RWPE1 (cell line): ENCODE data around the gene GDPD3.

ENCODE experiments used
- CTCF ChIA-PET: fragments of 350-600 bp; sonication (Branson Sonifier 250); formaldehyde crosslinking; extraction: SDS; loops from one replicate; lab custom pipeline; 2021; lab: Yijun Ruan, JAX
- POLR2A ChIA-PET: fragments of 400-600 bp; formaldehyde crosslinking; extraction: SDS; loops from one replicate; lab custom pipeline; 2020; ENCODE audit warnings: antibody characterized with exemption; ENCODE audit not compliant: low non-redundant PET; lab: Yijun Ruan, JAX
- DNase-seq: peaks from one replicate; pipeline ENCODE4 v3.0.0; 2012; ENCODE audit warnings: low spot score
- H3K27ac ChIP-seq: fragments of 450-650 bp; 2 replicates; pipeline ENCODE4 v1.5.1; 2017
- TF ChIP-seq, protein P1 (sequence below): fragments of 450-650 bp; conservative IDR thresholded peaks from 2 replicates; pipeline ENCODE4 v1.5.1; 2017; ENCODE audit warnings: low read depth, mild to moderate bottlenecking

The GDPD3 gene

DNA sequence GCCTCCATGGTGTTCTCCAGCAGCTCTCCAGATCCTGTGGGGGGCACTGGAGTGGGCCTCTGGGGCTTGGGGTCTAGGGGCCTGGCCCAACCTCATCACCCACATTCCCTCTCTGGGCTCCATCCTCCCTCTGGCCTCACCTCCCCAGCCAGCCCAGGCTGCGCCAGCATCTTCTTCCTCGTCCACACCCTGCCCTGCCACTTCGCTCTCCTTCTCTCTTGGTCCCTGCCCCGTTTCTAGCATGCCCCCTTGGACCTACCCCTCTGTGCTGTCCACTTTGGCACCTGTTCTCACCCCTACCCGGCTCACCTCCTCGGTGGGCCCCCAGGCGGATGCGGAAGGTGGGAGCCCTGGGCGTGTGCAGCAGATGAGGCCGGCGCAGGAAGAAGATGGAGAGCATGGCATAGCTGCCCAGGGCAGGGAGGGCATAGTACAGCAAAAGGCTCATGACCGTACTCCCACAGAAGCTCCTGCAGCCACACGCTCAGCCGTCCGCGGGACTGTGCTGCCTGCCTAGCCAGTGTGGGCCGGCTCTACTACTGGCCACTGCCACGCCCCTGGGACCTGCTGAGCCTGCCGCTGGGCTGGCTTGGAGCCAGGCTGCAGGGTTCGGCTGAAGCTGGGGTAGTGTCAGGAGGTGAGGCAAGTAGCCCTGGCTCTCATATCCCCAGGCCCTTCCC, at the start of gene GDPD3:
GDPD3 (minus strand) TSS at position 507 of the 680 bp plus-strand sequence; CDS start at position 448, 59 bp downstream.
- DNase-seq, result no peak
- H3K27ac ChIP-seq, result peak within 1 kb of the TSS; percentile 65
- CTCF ChIA-PET, result interaction anchor here (0.5 to 2.7 kb wide), 4 partner anchors 8 to 73 kb away, joined by 3 to 11 read pairs (median 5); partner anchors contain the start of gene TBX6
- POLR2A ChIA-PET, result interaction anchor here (0.7 kb wide), 1 partner anchor 48 kb away, joined by 3 read pairs; the partner anchor contains the start of gene ALDOA
- TF ChIP-seq, protein P1, sequence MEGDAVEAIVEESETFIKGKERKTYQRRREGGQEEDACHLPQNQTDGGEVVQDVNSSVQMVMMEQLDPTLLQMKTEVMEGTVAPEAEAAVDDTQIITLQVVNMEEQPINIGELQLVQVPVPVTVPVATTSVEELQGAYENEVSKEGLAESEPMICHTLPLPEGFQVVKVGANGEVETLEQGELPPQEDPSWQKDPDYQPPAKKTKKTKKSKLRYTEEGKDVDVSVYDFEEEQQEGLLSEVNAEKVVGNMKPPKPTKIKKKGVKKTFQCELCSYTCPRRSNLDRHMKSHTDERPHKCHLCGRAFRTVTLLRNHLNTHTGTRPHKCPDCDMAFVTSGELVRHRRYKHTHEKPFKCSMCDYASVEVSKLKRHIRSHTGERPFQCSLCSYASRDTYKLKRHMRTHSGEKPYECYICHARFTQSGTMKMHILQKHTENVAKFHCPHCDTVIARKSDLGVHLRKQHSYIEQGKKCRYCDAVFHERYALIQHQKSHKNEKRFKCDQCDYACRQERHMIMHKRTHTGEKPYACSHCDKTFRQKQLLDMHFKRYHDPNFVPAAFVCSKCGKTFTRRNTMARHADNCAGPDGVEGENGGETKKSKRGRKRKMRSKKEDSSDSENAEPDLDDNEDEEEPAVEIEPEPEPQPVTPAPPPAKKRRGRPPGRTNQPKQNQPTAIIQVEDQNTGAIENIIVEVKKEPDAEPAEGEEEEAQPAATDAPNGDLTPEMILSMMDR, result 0 out of 2 replicates have a peak, but pooled peaks have one; percentile 20

- CTCF ChIA-PET, result interaction anchor here (0.6 kb wide), 1 partner anchor 457 kb away, joined by 3 read pairs; no protein-coding TSS in a partner anchor
- POLR2A ChIA-PET, result no interaction called here
Observed at GRCh38 chr16:30157214-30157613, 43.9 kb upstream of the GDPD3 start.

GRCh38 chr16:30155188-30155587, 41.9 kb upstream of the GDPD3 start:
- H3K27ac ChIP-seq, result no peak overlapping the region
- POLR2A ChIA-PET, result no interaction called here
- CTCF ChIA-PET, result interaction anchor here (0.6 to 0.9 kb wide), 3 partner anchors 25 to 149 kb away, joined by 3 to 4 read pairs (median 3); no protein-coding TSS in a partner anchor
- TF ChIP-seq, protein P1, result no peak
- DNase-seq, result no peak

More at GRCh38 chr16:30157214-30157613, 43.9 kb upstream of the GDPD3 start:
- H3K27ac ChIP-seq, result no peak overlapping the region
- TF ChIP-seq, protein P1, result no peak
- DNase-seq, result no peak

DNA sequence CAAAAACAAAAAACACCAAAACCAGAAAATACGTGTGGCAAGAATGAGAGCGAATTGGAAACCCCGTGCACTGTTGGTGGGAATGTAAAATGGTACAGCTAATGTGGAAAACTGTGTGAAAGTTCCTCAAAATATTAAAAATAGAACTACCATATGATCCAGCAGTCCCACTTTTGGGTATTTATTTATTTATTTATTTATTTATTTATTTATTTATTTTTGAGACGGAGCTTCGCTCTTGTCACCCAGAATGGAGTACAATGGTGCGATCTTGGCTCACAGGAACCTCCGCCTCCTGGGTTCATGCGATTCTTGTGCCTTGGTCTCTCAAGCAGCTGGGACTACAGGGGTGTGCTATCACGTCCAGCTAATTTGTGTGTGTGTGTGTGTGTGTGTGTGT, 39.2 kb upstream of the GDPD3 start:
- DNase-seq, result no peak
- TF ChIP-seq, protein P1, result no peak
- ChIA-PET POLR2A (no interaction called here), CTCF (interaction anchor here (0.6 kb wide), 1 partner anchor 23 kb away, joined by 3 read pairs; no protein-coding TSS in a partner anchor)
- no peak overlapping the region for H3K27ac ChIP-seq

GRCh38 chr16:30151091-30151490, 37.8 kb upstream of the GDPD3 start:
- H3K27ac ChIP-seq, result no peak overlapping the region
- ChIA-PET POLR2A (no interaction called here), CTCF (no interaction called here)
- TF ChIP-seq, protein P1, result no peak
- DNase-seq, result no peak

DNA sequence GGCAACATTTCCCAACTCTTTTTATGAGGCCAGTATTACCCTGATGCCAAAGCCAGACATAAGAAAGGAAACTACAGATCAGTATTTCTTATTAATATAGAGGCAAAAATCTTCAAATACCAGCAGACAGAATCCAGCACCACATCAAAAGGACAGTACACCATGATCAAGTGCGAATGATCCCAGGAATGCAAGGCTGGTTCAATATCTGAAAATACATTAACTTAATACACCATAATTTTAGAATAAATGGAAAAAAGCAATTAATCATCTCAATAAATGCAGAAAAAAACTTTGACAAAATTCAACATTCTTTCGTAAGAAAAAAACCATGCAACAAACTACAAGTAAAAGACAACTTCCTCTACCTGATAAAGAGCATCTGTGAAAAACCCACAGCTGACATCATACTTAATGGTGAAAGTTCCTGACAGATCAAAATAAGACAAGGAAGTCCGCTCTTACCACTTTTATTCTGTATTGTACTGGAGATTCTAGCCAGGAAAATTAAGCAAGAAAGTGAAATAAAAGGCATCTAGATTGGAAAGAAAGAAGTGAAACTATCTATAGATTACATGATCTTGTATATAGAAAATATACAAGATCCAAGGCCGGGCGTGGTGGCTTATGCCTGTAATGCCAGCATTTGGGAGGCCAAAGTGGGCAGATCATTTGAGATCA, 36.1 kb upstream of the GDPD3 start:
- ChIA-PET CTCF (interaction anchor here (0.6 kb wide), 1 partner anchor 31 kb away, joined by 3 read pairs; no protein-coding TSS in a partner anchor), POLR2A (no interaction called here)
- TF ChIP-seq, protein P1, result no peak
- DNase-seq, result no peak
- H3K27ac ChIP-seq, result no peak overlapping the region
